GM19438 (cell line): ENCODE measurements around the gene LRP5.

Source experiments
- ATAC-seq: cut with Tn5 transposase; IDR thresholded peaks from one replicate; pipeline ENCODE4 v1.9.1; 2021; ENCODE audit warnings: low read depth; ENCODE audit not compliant: unreplicated experiment

The LRP5 gene

GRCh38 chr11:68306636-68307035 is 5.8 kb upstream of the LRP5 start:
- no peak for ATAC-seq

GRCh38 chr11:68308068-68308467 is 4.3 kb upstream of the LRP5 start:
- ATAC-seq, result no peak

DNA sequence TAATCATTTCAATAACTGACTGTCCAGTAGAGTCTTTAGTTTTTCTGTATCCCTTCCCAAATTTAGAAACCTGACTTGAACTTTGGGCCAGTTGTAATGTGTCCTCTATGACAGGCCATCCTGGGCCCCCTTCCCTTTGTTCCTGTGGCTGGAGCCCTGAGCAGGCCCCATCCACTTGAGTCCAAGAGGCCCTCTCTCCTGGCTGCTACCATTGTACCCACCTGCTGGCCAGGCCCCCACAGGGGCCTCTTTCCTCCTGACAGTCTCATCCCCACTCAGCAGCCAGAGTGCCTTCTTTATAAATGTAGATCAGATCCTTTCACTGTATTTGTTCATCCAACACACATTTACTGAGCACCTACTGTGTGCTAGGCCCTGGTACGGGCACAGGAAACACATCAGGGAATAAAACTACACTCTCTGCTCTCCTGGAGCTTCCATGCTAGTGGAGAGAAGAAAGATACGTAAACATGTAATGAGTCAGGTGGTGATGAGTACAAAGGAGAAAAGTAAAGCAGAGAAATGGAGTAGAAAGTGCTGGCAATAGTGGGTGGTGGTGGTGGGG is 2.7 kb upstream of the LRP5 start:
- ATAC-seq, result no peak

GRCh38 chr11:68311160-68312116 is 953 bp upstream of the LRP5 start:
- no peak for ATAC-seq

GRCh38 chr11:68312780-68313573 is 586 bp downstream of the LRP5 start:
- no peak for ATAC-seq

- no peak for ATAC-seq
Observed at GRCh38 chr11:68313574-68314202, 1.3 kb downstream of the LRP5 start.

DNA sequence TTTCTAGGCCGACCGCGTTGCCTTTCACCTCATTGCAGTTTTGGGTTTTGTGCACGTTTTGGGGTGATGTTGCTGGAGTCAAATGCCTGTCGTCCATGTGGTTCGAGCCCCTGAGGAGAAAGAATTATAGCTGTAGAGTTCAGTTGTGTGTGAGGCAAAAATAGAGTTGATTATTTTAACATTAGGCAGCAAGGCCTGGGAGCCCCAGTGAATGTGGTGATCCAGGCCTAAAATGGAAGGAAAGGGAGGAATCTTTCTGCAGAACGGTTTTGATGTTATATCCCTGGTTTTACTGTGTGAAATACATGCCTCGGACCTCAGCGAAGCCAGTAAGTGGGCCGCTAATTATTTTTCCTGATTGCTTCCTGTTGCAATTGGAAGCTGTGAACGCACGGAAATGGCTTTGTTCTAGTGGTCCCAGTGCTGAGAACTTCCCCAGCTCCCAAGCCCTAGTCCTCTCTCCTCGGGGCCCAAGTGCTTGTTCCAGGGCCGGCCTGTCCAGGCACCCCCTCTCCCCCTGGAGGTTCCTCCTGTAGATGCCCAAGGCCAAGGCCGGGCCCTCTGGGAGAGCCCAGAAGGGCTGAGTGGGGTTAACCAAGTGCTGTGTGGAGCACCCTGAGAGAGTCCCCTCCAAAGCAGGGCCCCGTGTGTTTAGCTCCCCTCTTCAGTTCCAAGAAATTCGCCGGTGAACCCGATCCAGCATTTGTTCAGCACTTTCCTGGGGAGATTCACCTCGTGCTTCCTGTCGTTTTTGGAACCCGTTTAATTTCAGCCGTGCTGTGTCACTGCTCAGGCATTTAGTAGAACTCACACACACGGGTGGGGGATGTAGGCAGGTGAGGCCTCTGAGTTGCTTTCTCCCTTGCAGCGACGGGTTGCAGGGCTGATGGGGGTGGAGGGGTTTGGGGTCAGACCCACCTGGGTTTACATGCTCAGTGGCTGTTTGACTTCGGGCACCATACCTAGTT is 2.1 kb downstream of the LRP5 start:
- ATAC-seq, result no peak

DNA sequence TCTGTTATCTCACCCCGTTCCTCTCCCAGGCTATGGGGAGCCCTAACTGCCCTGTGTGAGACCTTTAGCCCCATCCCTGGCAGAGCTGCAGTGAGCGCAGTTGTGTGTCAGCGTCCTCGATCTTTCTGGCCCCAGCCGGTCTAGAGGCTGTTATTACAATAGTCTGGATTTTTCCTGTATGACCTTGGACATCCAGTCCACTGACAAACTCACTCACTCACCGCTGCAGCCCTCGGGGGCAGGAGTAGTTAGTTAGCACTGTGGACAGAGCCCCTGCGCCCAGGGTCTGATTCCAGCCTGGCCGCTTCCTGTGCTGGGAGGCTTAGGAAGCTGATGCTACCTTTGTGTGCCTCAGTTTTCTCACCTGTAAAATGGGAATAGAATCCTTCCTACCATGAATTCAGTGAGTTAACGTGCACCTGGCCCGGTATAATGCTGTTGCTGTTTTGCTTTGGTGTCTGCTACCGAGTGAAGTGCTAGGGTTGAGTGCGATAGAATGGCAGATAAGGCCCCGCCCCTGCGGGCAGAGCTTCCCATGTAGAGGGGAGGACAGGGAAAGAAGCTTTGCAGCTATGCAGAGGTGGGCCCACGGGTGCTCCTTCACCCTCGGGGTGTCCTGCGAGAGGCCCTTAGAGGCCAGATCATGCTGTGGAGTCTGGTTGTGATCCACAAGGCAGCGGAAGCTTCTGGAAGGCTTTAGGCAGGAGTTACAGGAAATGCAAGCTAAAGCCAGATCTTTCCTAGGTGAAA is 3.0 kb downstream of the LRP5 start:
- ATAC-seq, result no peak

- ATAC-seq, result no peak
Observed at GRCh38 chr11:68317147-68317785, 4.9 kb downstream of the LRP5 start.

GRCh38 chr11:68321293-68322051 is 9.1 kb downstream of the LRP5 start:
- no peak for ATAC-seq

GRCh38 chr11:68322052-68322430 is 9.7 kb downstream of the LRP5 start:
- no peak for ATAC-seq

DNA sequence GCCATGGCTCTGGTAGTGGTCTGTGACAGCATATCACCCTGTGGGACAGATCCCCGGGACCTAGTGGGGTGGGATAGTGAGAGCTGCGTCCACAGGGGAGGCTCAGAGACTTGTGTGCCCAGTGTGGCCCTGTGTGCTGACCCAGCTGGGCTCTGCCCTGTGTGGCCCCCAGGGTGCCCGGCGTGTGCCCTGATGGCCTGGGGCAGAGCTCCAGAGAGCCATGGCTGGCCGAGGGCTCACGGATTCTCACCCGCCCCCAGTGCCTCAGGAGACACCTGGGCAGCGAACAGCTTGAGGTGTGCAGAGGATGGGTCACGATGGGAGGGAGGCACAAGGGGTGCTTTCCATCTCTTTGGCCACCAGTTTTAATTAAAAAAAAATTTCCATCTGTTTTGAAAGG is 11.8 kb downstream of the LRP5 start:
- ATAC-seq, result no peak

DNA sequence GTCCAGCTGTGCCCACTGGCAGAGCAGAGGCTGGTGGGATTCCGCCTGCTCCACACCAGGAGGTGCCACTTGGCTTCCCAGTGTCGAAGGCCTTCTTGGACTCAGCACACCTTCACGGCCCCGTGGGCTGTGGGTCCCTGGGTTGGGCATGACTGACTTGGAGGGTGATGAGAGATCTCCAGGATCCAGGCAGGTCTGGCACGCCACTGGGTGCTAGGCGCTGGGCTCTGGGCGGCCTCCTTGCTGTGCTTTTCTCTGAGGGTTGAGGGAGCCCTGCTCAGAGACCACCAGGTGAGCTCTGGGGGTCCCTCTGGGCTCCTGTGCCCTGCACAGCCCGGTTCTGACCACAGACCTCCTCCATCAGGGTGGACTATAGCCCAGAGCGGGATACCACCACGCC is 12.3 kb downstream of the LRP5 start:
- ATAC-seq, result no peak

DNA sequence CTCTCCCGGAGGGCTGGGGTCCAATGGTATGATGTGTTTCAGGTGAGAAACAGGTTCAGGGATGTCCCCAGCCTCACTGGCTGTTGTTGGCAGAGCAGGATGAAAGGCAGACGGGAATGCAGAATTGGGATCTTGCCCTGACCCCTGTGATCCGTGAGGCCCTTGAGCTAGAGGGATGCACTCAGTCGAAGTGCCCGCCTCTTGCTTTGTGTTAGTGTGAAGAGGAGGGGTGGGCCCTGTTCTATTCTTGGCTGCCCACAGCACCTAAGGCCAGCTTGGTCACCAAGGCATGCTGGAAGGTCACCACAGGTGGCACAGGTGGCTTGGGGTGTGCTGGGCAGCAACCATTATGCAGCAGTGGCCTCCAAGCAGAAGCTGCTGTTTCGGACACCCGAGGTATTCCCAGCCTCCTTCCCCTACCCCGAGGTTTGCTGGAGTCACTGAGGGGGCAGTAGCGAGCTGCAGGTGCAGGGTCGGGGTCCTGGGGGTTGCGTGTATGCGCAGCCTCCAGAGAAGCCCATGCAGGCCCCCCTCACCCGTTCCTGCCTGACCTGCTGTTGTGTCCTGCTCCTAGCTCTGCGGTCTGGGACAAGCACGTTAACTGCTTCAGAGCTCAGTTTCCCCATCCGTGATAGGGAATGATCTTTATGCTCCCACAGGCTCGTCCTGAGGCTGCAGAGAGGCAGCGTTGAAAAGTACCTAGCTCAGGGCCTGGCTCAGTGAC is 13.0 kb downstream of the LRP5 start:
- ATAC-seq, result no peak

DNA sequence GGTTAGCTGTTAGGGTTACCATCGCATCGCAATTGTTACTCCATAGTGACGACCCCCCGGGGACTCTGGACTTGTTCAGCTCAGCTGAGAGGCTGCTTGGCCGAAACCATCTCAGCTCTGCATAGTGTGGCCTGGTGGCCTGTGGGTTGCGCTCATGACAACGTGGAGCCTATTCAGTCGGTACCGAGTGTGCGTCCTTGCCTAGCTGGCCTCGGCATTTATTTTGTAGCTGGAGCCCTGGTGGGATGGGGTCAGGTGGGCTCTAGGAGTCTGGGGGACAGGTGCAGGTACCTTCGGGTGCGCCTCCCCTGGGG is 13.5 kb downstream of the LRP5 start:
- no peak for ATAC-seq

GRCh38 chr11:68326334-68327215 is 14.2 kb downstream of the LRP5 start:
- no peak for ATAC-seq
